Trophoblast cell (in vitro differentiated cells and primary cell): ENCODE data around the gene CCNC.

Experiments used
- DNase-seq, 2 donors: peaks; one replicate each; pipeline ENCODE4 v3.0.0-alpha.2; 2016
- H2AFZ ChIP-seq: 2 replicates; pipeline ENCODE4 v1.6.1; 2013; ENCODE audit warnings: low read length, moderate library complexity, mild to moderate bottlenecking; ENCODE audit not compliant: insufficient read depth, poor library complexity
- H2AK5ac ChIP-seq: 2 replicates; pipeline ENCODE4 v1.6.1; 2013; ENCODE audit warnings: mild to moderate bottlenecking, low read length
- H2BK120ac ChIP-seq: 2 replicates; pipeline ENCODE4 v1.6.1; 2013; ENCODE audit warnings: low read length, mild to moderate bottlenecking, moderate library complexity; ENCODE audit not compliant: insufficient read depth, poor library complexity
- H2BK12ac ChIP-seq: 2 replicates; pipeline ENCODE4 v1.6.1; 2013; ENCODE audit warnings: mild to moderate bottlenecking, low read length, moderate library complexity
- H2BK5ac ChIP-seq: 2 replicates; pipeline ENCODE4 v1.6.1; 2013; ENCODE audit warnings: low read length, low read depth, moderate library complexity, mild to moderate bottlenecking; ENCODE audit not compliant: poor library complexity
- H3K14ac ChIP-seq: 2 replicates; pipeline ENCODE4 v1.6.1; 2013; ENCODE audit warnings: mild to moderate bottlenecking, low read length
- H3K18ac ChIP-seq: 2 replicates; pipeline ENCODE4 v1.6.1; 2013; ENCODE audit warnings: mild to moderate bottlenecking, low read length
- H3K23ac ChIP-seq: 2 replicates; pipeline ENCODE4 v1.6.1; 2013; ENCODE audit warnings: low read length
- H3K27ac ChIP-seq: 2 replicates; pipeline ENCODE4 v1.5.1; 2013; ENCODE audit warnings: low read depth, mild to moderate bottlenecking, inconsistent platforms, low read length, moderate library complexity
- H3K27me3 ChIP-seq: 2 replicates; pipeline ENCODE4 v1.6.1; 2013; ENCODE audit warnings: inconsistent platforms, mild to moderate bottlenecking, low read length, moderate library complexity; ENCODE audit not compliant: insufficient read depth
- H3K36me3 ChIP-seq, 2 experiments: 1 replicate in 1 of 2; 2 replicates in 1 of 2; pipeline ENCODE4 v1.6.1; 2013; ENCODE audit warnings: low read length in 2 of 2, mild to moderate bottlenecking in 2 of 2, moderate library complexity in 1 of 2; ENCODE audit not compliant: insufficient read depth in 2 of 2, control insufficient read depth in 1 of 2
- H3K4ac ChIP-seq: 2 replicates; pipeline ENCODE4 v1.6.1; 2013; ENCODE audit warnings: low read depth, mild to moderate bottlenecking, low read length, moderate library complexity
- H3K4me1 ChIP-seq, 2 experiments: 1 replicate in 1 of 2; 2 replicates in 1 of 2; pipeline ENCODE4 v1.6.1; 2013; ENCODE audit warnings: low read length in 2 of 2, mild to moderate bottlenecking in 2 of 2, moderate library complexity in 1 of 2; ENCODE audit not compliant: insufficient read depth in 2 of 2, control insufficient read depth in 1 of 2
- H3K4me2 ChIP-seq: 2 replicates; pipeline ENCODE4 v1.6.1; 2013; ENCODE audit warnings: inconsistent platforms, mild to moderate bottlenecking, low read length, moderate library complexity
- H3K4me3 ChIP-seq: 2 replicates; pipeline ENCODE4 v1.5.1; 2013; ENCODE audit warnings: mild to moderate bottlenecking, low read depth, low read length, inconsistent platforms
- H3K79me1 ChIP-seq: one replicate; pipeline ENCODE4 v1.6.1; 2013; ENCODE audit warnings: low read length
- H3K79me2 ChIP-seq: 2 replicates; pipeline ENCODE4 v1.6.1; 2013; ENCODE audit warnings: low read length, mild to moderate bottlenecking; ENCODE audit not compliant: control insufficient read depth, insufficient read depth, poor library complexity
- H3K9ac ChIP-seq: 2 replicates; pipeline ENCODE4 v1.6.1; 2013; ENCODE audit warnings: mild to moderate bottlenecking, low read length
- H3K9me3 ChIP-seq: 2 replicates; pipeline ENCODE4 v1.6.1; 2013; ENCODE audit warnings: low read depth, mild to moderate bottlenecking, control low read depth, inconsistent platforms, low read length; ENCODE audit not compliant: insufficient read depth
- H4K12ac ChIP-seq: 2 replicates; pipeline ENCODE4 v1.6.1; 2013; ENCODE audit warnings: low read depth, mild to moderate bottlenecking, low read length, moderate library complexity
- H4K8ac ChIP-seq: 2 replicates; pipeline ENCODE4 v1.6.1; 2013; ENCODE audit warnings: low read depth, mild to moderate bottlenecking, low read length, moderate library complexity
- H4K91ac ChIP-seq: one replicate; pipeline ENCODE4 v1.6.1; 2013; ENCODE audit warnings: low read depth, mild to moderate bottlenecking, low read length, moderate library complexity
- WGBS: extraction: QIAGEN DNeasy Blood & Tissue Kit; methylation state at CpG from one replicate; pipeline ENCODE4 v1.1.7; 2013; ENCODE audit warnings: missing lambda C conversion rate; ENCODE audit not compliant: insufficient read length, insufficient coverage; ENCODE audit errors: extremely low coverage; 5-methylcytosine and 5-hydroxymethylcytosine counted together

CCNC gene

DNA sequence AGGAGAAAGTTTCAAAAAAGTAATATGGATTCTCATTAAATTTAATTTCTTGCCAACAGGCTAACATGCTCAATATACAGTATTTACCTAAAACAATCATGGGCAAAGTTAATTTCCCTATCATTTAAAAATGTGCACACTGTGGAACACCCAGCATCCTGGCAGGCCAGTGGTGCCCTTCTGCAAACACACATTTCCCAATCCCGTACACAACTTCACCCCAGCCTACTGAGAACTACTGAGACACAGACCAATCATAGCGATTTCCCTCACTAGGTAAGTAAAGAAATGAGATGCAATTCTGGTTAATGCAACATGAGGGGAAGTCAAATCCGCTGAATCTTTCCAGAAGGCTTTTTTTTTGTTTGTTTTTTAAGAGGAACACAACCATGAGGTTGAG, 60.8 kb downstream of the CCNC start:
- Histone ChIP-seq H3K4me3 (no peak overlapping the region), H4K8ac (no peak overlapping the region), H3K79me1 (no peaks in the 10 kb centered on the region), H4K91ac (no peak overlapping the region), H3K9me3 (no peaks in the 10 kb centered on the region), H2BK12ac (no peak overlapping the region), H2BK120ac (no peak overlapping the region), H3K4me1 (no peaks in the 10 kb centered on the region), H3K18ac (no peak overlapping the region), H3K27me3 (no peaks in the 10 kb centered on the region), H4K12ac (no peak overlapping the region), H3K9ac (no peak overlapping the region), H2AK5ac (no peak overlapping the region), H3K79me2 (no peaks in the 10 kb centered on the region), H3K27ac (no peak overlapping the region), H3K4me2 (no peak overlapping the region), H3K36me3 (peaks cover 7 to 10% of the 10 kb centered on the region in 2 experiments), H3K14ac (no peak overlapping the region), H2BK5ac (no peak overlapping the region), H3K4ac (no peak overlapping the region), H2AFZ (no peak overlapping the region), H3K23ac (no peak overlapping the region)
- no peak for DNase-seq
- WGBS: no CpG with 5 or more reads among the region's 3 CpGs

DNA sequence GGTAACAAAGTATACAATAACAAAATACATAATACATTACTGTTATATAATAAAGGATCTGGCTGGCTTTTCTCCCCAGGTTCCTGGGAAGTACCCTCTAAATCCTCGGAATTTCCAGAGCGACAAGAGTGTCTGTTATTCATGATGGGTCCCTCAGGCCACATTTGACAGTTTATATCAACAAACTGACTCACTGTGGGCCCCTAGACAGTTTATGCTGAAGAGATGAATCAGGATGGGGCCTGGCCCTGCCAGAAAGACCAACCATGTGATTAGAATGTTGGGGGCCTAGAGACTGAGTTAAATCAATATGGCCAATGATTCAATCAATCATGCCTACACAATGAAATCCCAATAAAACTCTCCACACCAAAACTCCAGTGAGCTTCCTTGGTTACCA, 66.7 kb downstream of the CCNC start:
- H3K79me1 ChIP-seq: no peaks in the 10 kb centered on the region
- no peaks in the 10 kb centered on the region for H3K9me3 ChIP-seq
- no peak overlapping the region for H3K14ac ChIP-seq
- WGBS: no CpG with 5 or more reads among the region's 2 CpGs
- H3K9ac ChIP-seq: no peak overlapping the region
- H3K4me3 ChIP-seq: no peak overlapping the region
- H2BK120ac ChIP-seq: no peak overlapping the region
- H3K4ac ChIP-seq: no peak overlapping the region
- no peaks in the 10 kb centered on the region for H3K79me2 ChIP-seq
- H3K27me3 ChIP-seq: no peaks in the 10 kb centered on the region
- no peak overlapping the region for H2BK12ac ChIP-seq
- H2AK5ac ChIP-seq: no peak overlapping the region
- H4K12ac ChIP-seq: no peak overlapping the region
- no peaks in the 10 kb centered on the region for H3K4me1 ChIP-seq
- no peak overlapping the region for H4K8ac ChIP-seq
- H3K23ac ChIP-seq: no peak overlapping the region
- peaks cover 11 to 13% of the 10 kb centered on the region in 2 experiments for H3K36me3 ChIP-seq
- no peak overlapping the region for H3K4me2 ChIP-seq
- DNase-seq: no peak
- H3K18ac ChIP-seq: no peak overlapping the region
- no peak overlapping the region for H4K91ac ChIP-seq
- no peak overlapping the region for H3K27ac ChIP-seq
- no peak overlapping the region for H2AFZ ChIP-seq
- no peak overlapping the region for H2BK5ac ChIP-seq

DNA sequence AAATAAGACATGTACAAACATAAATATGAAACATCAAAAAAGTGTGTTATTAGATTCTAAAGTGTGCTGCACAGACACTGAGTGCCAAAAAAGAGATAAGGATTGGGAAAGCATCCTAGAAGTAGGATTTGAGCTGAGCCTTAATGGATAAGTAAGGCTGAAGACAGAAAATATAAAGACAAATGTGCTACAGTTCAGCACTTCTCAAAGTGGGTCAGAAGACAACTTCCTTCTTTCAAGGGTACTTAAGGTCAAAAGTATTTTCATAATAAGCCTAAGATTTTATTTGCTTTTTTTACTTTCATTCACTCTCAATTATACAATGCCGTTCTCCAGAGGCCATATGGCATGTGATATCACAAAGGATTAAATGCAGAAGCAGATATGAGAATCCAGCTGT, 70.0 kb downstream of the CCNC start:
- Histone ChIP-seq H3K27ac (no peak overlapping the region), H3K79me2 (no peaks in the 10 kb centered on the region), H3K4me1 (no peaks in the 10 kb centered on the region), H3K27me3 (no peaks in the 10 kb centered on the region), H4K91ac (no peak overlapping the region), H4K12ac (no peak overlapping the region), H3K4ac (no peak overlapping the region), H3K9me3 (no peaks in the 10 kb centered on the region), H3K4me2 (no peak overlapping the region), H3K23ac (no peak overlapping the region), H3K18ac (no peak overlapping the region), H2BK5ac (no peak overlapping the region), H3K4me3 (no peak overlapping the region), H2BK120ac (no peak overlapping the region), H2BK12ac (no peak overlapping the region), H3K79me1 (no peaks in the 10 kb centered on the region), H4K8ac (no peak overlapping the region), H3K14ac (no peak overlapping the region), H2AFZ (no peak overlapping the region), H2AK5ac (no peak overlapping the region), H3K9ac (no peak overlapping the region), H3K36me3 (peaks cover 9 to 11% of the 10 kb centered on the region in 2 experiments)
- no CpG with 5 or more reads among the region's 1 CpG for WGBS
- no peak for DNase-seq

DNA sequence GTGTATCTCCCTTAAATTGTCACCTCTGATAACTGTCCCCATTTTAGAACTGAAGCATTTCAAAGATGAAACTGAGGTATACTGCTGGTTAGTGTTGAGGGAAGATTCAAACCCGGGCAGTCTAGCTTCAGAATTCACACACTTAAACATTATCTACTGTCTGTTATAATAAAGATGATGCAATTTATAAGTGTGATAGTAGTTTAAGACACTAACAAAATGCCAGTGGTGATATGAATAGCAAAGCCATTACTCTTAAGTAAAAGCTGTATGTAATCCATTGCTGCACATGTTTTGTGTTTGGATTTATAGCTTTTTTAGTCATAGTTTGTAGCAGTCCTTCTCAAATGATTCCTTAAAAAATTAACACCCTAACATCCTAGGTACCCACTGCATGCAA, 73.0 kb downstream of the CCNC start:
- no peak overlapping the region for H2BK12ac ChIP-seq

More for the DNA sequence above, 73.0 kb downstream of the CCNC start:
- no peaks in the 10 kb centered on the region for H3K36me3 ChIP-seq
- H4K91ac ChIP-seq: no peak overlapping the region
- H2AFZ ChIP-seq: no peak overlapping the region
- H3K4ac ChIP-seq: no peak overlapping the region
- no peaks in the 10 kb centered on the region for H3K27me3 ChIP-seq
- no peak overlapping the region for H4K8ac ChIP-seq
- no CpG with 5 or more reads among the region's 1 CpG for WGBS
- H3K23ac ChIP-seq: no peak overlapping the region
- H3K4me1 ChIP-seq: no peaks in the 10 kb centered on the region
- H3K4me2 ChIP-seq: no peak overlapping the region
- no peak overlapping the region for H4K12ac ChIP-seq
- H3K9ac ChIP-seq: no peak overlapping the region
- H2AK5ac ChIP-seq: no peak overlapping the region
- no peak overlapping the region for H2BK5ac ChIP-seq
- no peak overlapping the region for H3K4me3 ChIP-seq
- no peak for DNase-seq
- no peaks in the 10 kb centered on the region for H3K79me2 ChIP-seq
- no peak overlapping the region for H2BK120ac ChIP-seq
- no peak overlapping the region for H3K27ac ChIP-seq
- no peak overlapping the region for H3K14ac ChIP-seq
- no peaks in the 10 kb centered on the region for H3K9me3 ChIP-seq
- H3K79me1 ChIP-seq: no peaks in the 10 kb centered on the region
- no peak overlapping the region for H3K18ac ChIP-seq
